ENCODE measurements around the gene SLC35F3. TPM values are rescaled to one million over a fixed set of nuclear protein-coding genes. Genes with fewer than 3 reads are reported as not detected.
"Not testable (repeated sequence)": the region's sequence is repeated elsewhere in the genome, so short reads cannot be mapped to it uniquely, and the experiment has no call there.

SLC35F3 gene
- total RNA-seq, 6 experiments from 2014 or later, result not detected

DNA sequence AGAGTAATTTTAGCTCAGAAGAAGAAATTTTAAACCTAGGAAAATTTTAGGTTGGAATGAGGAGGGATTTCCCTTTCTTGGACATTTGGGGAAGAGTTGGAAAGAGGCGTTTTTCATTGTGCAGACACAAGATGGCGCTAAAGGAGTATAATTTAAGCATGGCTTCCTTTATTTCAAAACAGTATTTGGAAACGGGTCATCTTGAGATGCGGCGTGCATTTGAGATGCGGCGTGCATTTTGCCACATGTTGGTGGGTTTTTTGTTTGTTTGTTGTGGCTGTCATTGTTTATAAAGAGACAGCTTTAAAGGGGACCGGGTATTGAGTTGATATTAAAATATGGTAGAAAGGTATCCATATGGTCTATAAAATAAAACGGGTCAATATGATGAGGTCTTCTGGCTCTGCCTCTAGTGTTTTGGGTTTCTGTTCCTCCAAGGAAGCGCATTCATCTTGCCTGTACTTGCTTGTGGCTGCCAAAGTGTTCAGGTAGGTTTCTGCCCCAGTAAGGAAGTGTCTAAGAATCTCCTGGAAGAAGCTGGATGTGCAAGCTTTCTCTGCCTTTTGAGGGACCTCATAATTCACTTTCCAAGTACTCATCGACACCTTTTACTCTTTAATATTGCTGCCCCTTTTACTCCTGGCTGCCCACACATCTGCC lies 210.3 kb downstream of the SLC35F3 start:
- H3K27me3 ChIP-seq, result no peaks in the 10 kb centered on the region
- intact Hi-C loops (cut with DNase I), result no loop called here
- H3K27ac ChIP-seq, result no peak overlapping the region
- H3K4me1 ChIP-seq, result no peaks in the 10 kb centered on the region
- TF ChIP-seq, protein P1, sequence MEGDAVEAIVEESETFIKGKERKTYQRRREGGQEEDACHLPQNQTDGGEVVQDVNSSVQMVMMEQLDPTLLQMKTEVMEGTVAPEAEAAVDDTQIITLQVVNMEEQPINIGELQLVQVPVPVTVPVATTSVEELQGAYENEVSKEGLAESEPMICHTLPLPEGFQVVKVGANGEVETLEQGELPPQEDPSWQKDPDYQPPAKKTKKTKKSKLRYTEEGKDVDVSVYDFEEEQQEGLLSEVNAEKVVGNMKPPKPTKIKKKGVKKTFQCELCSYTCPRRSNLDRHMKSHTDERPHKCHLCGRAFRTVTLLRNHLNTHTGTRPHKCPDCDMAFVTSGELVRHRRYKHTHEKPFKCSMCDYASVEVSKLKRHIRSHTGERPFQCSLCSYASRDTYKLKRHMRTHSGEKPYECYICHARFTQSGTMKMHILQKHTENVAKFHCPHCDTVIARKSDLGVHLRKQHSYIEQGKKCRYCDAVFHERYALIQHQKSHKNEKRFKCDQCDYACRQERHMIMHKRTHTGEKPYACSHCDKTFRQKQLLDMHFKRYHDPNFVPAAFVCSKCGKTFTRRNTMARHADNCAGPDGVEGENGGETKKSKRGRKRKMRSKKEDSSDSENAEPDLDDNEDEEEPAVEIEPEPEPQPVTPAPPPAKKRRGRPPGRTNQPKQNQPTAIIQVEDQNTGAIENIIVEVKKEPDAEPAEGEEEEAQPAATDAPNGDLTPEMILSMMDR (IDR thresholded peaks at IDR 0.05), result peak; percentile 54 to 70 (median 62)
- TF ChIP-seq POLR2A (IDR thresholded peaks at IDR 0.05), result no peak
- no peak overlapping the region for H3K4me3 ChIP-seq
- DNase-seq (no peak), ATAC-seq (peak; percentile 74 to 86 (median 78))
- WGBS (ENCODE audit: insufficient coverage, low coverage, low lambda C conversion rate, missing lambda C conversion rate), result 5% methylated on average over 10 of the region's 11 CpGs
- no peaks in the 10 kb centered on the region for H3K9me3 ChIP-seq
- H3K36me3 ChIP-seq, result no peaks in the 10 kb centered on the region

DNA sequence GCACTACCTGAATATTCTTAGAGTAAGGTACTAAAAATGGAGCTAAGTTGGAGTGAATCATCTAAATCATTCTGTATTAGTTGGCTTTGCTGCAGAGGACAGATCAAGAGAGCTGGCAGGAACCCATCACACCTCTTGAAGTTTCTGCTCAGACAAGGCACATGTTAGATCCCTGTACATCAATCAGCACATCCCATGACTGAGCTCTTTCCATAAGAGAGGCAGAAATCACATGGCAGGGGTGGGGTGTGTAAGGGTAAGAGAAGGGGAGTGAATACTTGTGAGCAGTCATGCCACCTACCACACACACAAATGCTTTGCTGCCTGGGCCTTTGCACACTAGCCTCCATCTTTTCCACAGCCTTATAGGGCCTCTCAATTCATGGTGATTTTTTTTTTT lies 214.4 kb downstream of the SLC35F3 start:
- no peak overlapping the region for H3K4me3 ChIP-seq
- intact Hi-C loops (cut with DNase I), result no loop called here
- H3K27ac ChIP-seq, result no peak overlapping the region
- H3K9me3 ChIP-seq, result no peaks in the 10 kb centered on the region
- no peaks in the 10 kb centered on the region for H3K27me3 ChIP-seq
- no peaks in the 10 kb centered on the region for H3K4me1 ChIP-seq
- TF ChIP-seq POLR2A (IDR thresholded peaks at IDR 0.05), result no peak
- TF ChIP-seq, protein P1 (IDR thresholded peaks at IDR 0.05), result no peak
- no peak for ATAC-seq
- DNase-seq, result no peak
- no peaks in the 10 kb centered on the region for H3K36me3 ChIP-seq

DNA sequence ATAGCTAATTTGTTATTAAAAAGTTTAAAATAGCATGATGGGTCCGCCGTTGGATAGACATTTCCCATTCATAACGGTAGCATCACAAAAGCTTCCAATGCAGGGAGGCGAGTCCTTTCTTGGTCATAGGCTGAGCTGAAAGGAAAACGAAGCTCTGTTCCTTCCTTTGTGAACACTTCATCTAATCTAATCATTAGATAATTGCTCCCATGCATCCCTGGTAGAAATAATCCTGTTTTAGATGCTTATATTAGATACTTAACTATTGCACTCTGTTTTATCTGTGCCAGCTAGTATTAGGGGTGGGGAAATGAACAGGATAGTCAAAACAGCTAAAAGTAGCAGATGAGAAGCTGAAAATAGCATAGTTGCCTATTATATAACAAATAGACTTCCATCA lies 215.0 kb downstream of the SLC35F3 start:
- Histone ChIP-seq H3K9me3 (no peaks in the 10 kb centered on the region), H3K27me3 (no peaks in the 10 kb centered on the region), H3K36me3 (no peaks in the 10 kb centered on the region), H3K4me3 (no peak overlapping the region), H3K4me1 (no peaks in the 10 kb centered on the region), H3K27ac (no peak overlapping the region)
- intact Hi-C loops (cut with DNase I), result no loop called here
- DNase-seq, result no peak
- TF ChIP-seq, protein P1 (IDR thresholded peaks at IDR 0.05), result no peak
- no peak for TF ChIP-seq POLR2A (IDR thresholded peaks at IDR 0.05)
- 83% methylated on average over 5 of the region's 5 CpGs for WGBS (ENCODE audit: insufficient coverage, low coverage, low lambda C conversion rate, missing lambda C conversion rate)
- no peak for ATAC-seq

DNA sequence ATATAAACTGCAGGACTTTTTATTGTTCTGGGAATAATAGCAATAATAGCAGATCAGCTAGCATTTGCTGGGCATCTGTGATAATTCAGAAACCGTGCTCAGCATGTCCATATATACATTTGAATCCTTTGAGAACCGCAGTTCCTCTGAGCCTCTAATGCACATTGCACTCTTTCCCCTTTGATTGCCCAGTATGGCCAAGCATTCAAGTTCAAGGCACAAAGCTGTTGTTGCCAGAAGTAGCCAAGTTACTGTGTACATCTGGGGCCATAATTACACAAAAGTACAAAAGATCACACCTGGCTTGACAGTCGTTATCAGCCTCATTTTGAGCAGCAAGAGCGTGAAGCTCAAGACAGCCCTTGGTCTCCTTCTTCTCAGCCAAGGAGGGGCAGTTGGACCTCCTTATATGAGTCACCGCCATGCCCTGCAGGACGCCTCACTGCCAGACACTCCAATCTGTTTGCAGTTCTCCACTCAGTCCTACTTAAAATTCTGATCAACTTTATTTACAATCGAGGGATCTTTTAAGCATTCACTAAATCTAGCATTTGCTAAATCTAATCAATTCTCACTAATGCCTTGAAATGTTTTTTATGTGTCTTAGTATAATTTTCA lies 216.0 kb downstream of the SLC35F3 start:
- no peaks in the 10 kb centered on the region for H3K27me3 ChIP-seq
- no peak overlapping the region for H3K4me3 ChIP-seq
- no peaks in the 10 kb centered on the region for H3K36me3 ChIP-seq
- DNase-seq (no peak), ATAC-seq (no peak)
- no peak for TF ChIP-seq POLR2A (IDR thresholded peaks at IDR 0.05)
- TF ChIP-seq, protein P1 (IDR thresholded peaks at IDR 0.05), result no peak
- no peaks in the 10 kb centered on the region for H3K4me1 ChIP-seq
- intact Hi-C loops (cut with DNase I), result no loop called here
- H3K27ac ChIP-seq, result no peak overlapping the region
- no peaks in the 10 kb centered on the region for H3K9me3 ChIP-seq
- 76% methylated on average over 6 of the region's 7 CpGs for WGBS (ENCODE audit: insufficient coverage, low coverage, low lambda C conversion rate, missing lambda C conversion rate)

DNA sequence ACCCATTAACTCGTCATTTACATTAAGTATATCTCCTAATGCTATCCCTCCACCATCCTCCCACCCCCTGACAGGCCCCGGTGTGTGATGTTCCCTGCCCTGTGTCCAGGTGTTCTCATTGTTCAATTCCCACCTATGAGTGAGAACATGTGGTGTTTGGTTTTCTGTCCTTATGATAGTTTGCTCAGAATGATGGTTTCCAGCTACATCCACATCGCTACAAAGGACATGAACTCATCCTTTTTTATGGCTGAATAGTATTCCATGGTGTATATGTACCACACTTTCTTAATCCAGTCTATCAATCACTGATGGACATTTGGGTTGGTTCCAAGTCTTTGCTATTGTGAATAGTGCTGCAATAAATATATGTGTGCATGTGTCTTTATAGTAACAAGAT lies 217.2 kb downstream of the SLC35F3 start:
- H3K4me3 ChIP-seq; H3K9me3 ChIP-seq; intact Hi-C loops (cut with DNase I); ATAC-seq; H3K27ac ChIP-seq; H3K36me3 ChIP-seq; DNase-seq; H3K27me3 ChIP-seq; H3K4me1 ChIP-seq: not testable (repeated sequence)
- WGBS (ENCODE audit: insufficient coverage, low coverage, low lambda C conversion rate, missing lambda C conversion rate), result 74% methylated on average over 3 of the region's 3 CpGs

DNA sequence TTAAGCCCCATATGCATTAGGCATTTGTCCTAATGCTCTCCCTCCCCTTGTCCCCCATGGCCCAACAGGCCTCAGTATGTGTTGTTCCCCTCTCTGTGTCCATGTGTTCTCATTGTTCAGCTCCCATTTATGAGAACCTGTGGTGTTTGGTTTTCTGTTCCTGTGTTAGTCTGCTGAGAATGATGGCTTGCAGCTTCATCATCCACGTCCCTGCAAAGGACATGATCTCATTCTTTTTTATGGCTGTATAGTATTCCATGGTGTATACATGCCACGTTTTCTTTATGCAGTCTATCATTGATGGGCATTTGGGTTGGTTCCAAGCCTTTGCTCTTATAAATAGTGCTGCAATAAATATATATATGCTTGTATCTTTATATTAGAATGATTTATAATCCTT lies 218.1 kb downstream of the SLC35F3 start:
- H3K4me1 ChIP-seq; H3K36me3 ChIP-seq; DNase-seq; intact Hi-C loops (cut with DNase I); H3K27me3 ChIP-seq; H3K4me3 ChIP-seq; H3K9me3 ChIP-seq; ATAC-seq; H3K27ac ChIP-seq: not testable (repeated sequence)
- WGBS (ENCODE audit: insufficient coverage, low coverage, low lambda C conversion rate, missing lambda C conversion rate), result 46% methylated on average over 2 of the region's 2 CpGs

All from right lobe of liver (tissue), 6 donors.